GM21528 (cell line): ENCODE data around the gene FOXB1.

ENCODE experiments used
- ATAC-seq: cut with Tn5 transposase; IDR thresholded peaks from one replicate; pipeline ENCODE4 v1.9.1; 2021; ENCODE audit warnings: mild to moderate bottlenecking, moderate library complexity; ENCODE audit not compliant: unreplicated experiment, low FRiP score

Gene FOXB1

DNA sequence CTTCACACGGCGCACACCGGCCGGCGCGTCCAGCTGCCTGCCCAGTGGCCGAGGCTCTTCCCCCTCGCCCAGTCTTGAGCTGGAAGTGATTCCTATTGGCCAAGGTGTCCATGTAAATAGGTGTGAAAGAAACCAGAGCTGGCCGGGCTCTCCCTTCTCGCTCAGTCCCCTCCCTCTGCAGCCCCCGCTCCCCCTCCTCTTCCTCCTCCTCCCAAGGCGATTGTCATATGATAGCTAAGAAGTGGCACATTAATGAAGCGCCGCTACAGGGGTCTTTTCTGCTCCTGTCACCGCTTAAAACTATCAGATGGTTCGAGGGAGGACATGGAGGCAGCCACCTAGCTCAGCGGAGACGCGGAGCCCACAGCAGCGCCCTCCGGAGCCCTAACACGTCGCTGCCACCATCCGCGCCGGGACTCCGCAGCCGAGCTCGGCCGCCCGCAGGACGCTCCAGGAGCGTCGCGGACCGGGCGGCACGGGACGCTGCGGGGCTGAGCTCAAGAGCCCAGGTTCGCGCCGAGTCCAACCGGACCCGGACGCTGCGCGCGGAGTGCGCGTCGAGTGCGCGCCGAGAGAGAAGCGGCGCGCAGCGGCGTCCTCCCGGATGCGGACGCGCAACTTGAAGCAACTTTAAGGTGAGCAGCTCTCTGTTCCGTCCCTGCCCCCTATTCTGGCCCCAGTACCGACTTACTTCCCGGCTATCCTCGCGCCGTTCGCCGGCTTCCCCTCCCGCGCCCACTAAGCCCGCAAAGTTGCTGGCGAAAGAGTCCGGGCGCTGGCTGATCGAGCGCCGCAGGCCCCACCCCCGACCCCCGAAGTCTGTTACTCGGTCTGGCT is at the start of gene FOXB1:
Gene FOXB1, plus strand, starts transcription at position 303 of the 837 bp plus-strand sequence. CDS start 653 bp downstream, outside the sequence.
- no peak for ATAC-seq

DNA sequence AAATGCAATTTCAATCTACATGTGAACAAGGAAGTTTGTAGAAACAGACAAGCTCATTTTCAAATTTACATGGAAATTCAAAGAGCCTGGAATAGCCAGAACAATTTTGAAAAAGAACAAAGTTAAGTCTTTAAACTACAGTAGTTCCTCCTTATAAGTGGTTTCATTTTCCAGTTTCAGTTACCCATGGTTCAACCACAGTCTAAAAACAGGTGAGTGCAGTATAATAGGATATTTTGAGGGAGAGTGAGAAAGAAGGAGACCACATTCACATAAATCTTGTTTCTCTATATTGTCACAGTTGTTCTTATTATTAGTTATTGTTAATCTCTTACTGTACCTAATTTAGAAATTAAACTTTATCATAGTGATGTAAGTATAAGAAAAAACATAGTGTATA is 45.8 kb upstream of the FOXB1 start:
- ATAC-seq = no peak

DNA sequence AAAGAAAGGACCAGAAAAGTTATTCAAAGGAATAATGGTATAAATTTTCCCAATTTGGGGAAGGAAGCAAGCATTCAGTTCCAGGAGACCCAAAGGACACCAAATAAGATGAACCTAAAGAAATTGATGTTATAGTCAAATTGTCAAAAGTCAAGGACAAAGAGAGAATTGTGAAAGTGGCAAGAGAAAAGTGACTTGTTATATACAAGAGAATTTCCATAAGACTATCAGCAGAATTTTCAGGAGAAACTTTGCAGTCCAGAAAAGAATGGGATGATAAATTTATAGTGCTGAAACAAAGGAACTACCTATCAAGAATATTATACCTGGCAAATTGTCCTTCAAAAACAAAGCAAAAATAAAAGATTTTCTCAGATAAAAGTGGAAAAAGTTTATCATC is 43.8 kb upstream of the FOXB1 start:
- ATAC-seq = no peak

DNA sequence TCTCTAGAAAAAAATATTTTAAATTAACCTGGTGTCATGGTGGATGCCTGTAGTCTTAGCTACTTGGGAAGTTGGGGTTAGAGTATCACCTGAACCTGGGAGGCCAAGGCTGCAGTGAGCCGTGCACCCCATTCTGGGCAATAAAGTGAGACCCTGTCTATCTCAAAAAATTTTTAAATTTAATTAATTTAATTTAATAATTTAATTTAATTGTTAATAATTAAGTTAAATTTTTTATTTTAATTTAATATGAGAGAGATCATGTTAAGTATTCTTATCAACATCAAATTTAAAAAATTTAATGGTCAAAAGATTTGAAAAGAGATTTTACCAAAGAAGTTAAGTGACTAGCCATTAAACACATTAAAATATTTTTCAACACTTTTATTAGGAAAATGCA is 40.8 kb upstream of the FOXB1 start:
- no peak for ATAC-seq

DNA sequence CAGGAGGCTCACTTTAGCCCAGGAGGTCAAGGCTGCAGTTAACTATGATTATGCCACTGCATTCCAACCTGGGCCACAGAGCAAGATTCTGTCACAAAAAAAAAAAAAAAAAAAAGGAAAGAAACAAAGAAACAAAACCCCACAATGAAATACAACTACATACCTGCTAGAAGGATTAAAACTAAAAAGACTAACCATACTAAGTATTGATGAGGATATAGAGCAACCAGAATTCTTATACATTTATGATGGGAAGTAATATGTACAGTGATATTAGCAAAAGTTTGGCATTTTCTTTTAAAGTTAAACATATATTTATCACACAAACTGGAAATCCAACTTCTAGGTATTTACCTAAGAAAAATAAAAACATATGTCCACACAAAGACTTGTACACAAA is 40.2 kb upstream of the FOXB1 start:
- no peak for ATAC-seq

DNA sequence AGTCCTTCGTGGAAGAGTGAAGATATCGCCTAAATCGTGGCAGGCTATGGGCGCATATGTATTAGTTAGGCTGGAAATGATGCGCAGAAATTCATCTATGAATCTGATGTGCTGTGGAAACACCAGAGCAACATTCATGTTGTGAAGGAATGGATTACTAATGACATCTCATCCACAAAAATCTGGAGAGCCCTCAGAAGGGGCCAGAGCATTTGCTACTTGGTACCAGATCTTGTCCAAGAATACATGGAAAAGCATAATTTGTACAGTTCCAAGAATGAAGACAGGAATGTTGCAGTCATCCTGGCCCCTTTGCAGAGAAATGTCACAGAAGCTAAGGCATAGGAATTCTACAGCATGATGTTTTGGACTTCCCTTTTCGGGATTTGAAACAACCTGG is 38.4 kb upstream of the FOXB1 start:
- ATAC-seq = no peak

DNA sequence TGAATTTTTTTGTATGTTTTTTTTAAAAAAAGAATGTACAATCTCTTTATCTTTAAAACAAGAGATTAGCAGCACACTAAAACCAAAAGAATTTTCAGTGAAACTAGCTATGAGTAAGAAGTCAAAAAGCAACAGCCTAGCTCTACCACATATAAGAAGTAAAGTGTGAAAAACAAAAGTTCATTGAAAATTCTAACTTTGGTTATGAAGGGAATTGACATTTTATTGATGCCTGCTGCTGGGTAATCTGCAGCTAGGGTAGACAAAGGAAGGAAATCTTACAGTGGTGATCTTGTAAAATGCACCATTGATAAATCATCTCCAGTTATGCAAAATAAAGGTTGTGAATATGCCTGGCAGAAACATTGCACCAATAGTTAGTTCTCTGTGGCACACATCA is 37.8 kb upstream of the FOXB1 start:
- ATAC-seq = no peak

DNA sequence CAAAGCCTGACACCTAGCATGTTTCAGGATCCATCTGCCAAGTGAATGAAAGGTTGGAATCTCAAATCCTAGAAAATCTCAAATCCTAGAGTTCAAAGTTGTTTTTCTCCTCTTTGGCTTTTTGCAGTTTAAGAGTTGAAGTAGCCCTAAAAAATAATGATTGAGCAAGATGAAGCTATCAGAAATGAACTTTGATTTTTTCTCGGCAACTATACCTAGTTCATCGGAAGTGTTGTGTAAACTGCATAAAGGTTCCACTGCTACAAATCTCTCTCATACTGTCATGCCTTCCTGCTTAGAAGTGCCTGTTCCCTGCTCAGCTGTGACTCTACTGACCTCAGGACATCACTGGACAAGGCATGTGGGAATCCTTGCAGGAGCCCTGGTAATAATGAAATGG is 35.8 kb upstream of the FOXB1 start:
- ATAC-seq = no peak

DNA sequence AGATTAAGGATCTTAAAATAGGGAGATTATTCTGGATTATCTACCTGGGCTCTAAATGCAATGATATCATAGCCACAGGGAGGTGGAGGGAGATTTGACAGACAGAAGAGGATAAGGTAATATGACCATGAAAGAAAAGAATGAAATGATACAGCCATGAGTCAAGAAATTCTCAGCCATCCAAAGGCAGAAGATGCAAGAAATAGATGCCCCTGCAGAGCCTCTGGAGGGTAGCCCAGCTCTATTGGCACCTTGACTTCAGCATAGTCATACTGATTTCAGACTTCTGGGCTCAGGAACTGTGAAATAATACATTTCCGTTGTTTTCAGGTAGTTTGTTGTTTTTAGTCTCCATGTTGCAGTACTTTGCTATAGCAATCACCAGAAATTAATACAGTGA is 31.9 kb upstream of the FOXB1 start:
- ATAC-seq = no peak

DNA sequence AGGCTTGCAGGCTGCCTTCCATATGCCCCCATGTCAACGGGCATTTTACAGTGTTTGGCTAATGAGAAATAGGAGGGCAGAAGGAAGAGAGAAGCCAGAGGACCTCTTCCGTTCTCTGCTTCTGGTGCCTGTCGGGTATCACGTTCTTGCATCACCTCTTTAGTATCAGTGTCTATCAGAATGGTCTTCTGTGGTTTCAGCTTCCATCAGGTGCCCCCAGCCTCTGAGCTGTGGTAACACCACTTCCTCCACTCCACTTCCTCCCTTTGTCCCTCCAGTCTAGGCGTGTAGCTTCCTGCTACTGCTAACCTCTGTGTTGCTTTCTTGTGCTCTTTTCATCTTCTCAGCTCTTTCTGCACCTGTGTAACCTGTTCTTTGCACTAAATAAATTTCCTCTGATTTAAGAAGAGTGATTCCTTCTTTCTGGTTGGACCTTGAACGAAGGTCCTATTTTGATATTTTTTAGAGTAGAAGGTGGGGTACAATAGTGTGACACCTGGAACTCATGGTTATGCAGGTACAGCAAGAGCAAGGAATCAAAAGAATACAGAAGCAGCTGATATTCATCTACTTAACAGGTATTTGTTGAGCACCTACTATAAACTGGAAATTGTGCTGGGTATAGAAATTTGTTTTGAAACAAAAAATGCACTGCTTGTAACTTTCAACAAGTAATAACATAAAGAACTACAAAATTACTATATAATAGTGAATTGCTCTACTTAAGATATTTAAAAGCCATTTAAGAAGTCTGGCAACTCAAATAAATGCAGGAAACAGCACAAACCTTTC is 27.4 kb upstream of the FOXB1 start:
- no peak for ATAC-seq

DNA sequence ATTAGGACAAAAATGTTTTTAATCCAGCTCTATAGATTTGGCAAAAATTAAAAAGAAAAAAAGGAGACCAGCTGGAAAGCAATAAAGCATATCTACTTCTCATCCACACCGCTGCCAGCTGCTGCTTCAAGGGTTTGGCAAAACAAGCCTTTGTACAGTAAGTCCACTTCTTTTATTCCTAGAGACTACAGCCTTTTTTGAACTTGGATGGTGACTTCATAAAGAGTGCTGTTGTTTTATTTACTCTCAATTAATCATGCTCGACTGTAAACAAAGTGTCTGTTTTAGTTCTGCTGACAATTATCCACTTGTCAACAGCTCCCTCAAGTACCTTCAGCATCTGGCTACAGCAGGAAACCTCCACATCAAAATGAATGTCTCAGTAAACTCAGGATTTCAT is 12.3 kb upstream of the FOXB1 start:
- ATAC-seq = no peak

DNA sequence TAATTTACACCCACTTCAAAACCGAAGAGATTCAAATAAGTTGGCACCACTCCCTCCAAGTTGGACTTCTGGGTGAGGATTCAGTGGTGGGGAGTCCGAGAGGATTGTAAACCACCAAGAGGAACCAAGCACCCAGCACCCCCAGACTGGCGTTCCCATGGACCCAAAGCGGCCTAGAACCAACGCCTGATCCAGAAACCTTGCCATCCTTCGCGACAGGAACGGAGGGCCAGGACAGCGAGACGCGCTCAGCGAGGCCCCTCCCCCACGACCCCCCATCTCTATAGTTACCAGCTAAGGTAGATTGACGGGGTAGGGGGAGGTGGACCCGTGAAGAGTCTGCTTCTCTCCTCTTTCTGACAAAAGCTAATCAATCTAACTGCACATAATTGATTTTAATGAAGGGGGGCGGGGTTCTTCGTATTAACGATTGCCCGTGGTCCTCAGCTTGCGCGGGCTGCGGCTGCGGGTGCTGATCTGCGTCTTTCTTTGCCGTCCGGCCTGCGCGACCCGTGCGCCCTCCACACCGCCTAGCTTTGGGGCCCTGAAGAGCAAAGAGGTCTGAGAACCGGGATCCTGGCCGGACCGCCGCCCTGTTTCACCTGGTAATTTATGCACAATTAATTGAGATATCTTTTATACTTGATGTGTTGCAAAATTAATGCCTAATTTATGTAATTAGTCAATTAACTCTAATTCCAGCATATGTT is 10.9 kb upstream of the FOXB1 start:
- no peak for ATAC-seq

DNA sequence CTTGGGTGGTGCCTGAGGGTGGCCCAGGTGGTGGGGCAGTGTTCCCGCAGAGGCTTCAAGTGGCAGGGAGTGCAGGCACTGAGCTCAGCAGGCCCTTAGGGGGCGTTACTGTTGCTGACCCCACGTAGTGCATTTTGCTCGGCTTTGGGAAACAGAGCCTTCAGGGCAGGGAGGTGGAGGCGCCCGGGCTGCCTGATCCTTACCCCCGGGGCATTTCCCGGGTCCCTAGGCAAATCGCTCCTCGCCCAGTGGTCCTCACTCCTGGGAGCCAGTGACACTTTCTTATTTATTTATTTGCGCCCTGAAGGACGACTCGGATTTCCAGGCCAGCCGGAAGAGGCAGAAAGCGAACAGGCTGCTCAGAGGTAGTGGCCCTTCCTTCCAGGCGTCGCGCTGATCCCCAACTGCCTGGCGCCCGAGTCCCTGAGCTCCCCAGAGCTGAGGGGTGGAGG is 10.1 kb upstream of the FOXB1 start:
- no peak for ATAC-seq

DNA sequence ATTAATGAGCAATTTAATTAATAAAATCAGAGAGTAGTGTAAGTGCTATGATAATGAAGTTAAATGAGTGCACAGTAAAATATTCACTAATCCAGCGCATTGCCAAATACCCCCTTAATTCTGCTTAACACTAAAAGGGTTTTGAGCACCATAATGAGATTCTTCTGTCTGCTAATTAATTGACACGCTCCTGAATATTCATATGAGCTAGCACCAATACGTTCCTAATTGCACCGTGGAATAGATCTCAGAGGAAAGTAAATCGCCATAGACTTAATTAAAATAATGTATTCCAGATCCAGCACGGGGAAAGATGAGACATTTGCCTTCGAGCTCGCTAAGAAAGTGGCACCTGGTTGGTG is 9.6 kb upstream of the FOXB1 start:
- no peak for ATAC-seq

DNA sequence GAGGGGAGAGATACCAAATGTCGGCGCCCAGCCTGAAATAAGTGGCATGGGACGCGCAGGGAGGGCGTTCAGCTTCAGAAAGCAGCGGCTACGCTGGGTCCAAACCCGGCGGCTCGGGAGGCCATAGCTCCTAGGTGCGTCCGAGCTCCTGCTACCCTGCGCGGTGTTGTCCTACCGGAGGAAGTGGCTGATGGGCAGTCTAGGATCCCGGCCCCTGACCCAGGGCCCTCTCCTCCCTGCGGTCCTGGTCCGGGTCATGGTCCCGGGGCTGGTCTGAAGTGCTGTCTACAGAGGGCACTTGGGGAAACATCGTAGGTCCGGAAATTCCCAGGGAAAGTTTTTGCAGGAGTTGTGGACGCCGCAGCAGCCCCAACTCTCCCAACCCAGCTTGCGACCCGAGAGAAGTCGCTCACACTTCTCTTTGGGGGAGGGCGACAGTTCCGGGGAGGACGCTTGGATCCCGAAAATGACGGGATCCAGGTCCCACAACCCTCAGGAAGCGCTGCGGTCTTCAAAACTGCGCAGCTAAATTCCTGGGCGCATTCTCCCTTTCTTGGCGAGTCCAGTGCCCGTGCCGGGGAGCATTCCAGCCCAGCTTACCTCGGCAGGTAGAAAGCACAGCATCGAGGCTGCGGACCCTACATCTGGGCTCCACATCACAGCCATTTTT is 9.1 kb upstream of the FOXB1 start:
- no peak for ATAC-seq

DNA sequence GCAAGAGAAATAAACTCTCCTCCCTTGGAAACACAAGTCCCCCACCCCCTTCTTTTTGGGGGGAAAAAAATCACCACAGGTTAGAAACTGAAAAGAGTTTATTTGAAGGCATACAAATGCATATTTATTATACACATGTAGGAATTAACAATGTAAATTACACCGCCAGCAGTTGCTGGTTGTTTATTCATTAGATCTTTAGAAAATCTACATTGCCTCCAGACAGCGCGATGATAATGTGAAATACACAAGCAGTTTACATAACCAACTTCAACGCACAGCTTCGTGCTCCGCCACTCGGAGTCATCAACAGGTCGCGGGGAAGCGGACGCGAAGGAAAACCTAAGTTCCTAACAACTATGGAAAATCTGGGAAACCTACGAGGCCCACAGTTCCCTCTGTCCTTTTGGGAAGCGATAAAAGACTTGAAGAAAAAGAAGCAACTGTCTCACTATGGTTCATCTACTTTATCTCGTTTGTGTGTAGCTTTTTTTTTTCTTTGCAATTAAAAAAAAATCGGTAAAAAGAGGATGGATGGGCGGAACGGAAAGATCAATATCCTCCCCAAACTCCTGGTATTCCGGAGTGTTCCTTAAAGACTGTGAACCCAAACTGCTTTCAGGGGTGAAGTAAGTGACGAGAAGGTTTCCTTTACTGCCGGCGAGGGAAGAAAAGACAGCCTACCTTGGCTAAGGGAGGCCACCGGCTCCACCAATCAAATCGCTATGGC is 8.4 kb upstream of the FOXB1 start:
- ATAC-seq = no peak

DNA sequence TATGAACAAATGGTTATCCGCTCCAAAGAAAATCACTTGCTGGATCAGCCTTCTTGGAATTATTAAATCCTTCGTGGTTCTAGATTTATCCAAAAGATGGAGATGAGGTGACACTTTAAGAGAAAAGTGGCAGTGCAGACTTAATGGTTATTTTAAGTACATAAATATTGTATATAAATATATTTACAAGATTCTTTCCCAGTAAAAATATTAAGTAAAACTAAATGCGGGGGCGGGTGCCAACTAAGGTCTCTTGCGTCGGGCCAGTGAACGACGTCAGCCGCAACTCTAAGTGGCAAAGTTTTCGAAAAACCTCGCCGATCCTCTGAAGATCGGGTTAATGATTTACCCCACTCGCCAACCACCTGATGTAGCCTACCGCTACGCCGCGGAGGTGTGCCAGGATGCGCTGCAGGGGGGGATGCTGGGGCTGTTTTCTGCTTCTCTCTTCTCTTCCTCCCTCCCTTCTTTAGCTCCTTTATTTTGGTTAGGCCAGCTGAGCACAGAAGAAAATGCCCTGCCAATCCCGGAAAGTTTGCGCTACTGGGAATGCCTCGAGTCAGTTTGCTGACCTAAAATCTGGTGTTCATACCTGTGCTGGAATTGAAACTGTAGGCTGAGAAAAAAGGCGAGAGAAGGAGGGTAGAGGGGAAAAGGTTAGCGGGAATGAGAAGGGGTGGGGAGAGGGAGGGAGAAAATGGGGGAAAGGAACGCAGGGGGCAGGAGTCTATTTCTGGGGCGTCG is 7.6 kb upstream of the FOXB1 start:
- ATAC-seq = no peak

DNA sequence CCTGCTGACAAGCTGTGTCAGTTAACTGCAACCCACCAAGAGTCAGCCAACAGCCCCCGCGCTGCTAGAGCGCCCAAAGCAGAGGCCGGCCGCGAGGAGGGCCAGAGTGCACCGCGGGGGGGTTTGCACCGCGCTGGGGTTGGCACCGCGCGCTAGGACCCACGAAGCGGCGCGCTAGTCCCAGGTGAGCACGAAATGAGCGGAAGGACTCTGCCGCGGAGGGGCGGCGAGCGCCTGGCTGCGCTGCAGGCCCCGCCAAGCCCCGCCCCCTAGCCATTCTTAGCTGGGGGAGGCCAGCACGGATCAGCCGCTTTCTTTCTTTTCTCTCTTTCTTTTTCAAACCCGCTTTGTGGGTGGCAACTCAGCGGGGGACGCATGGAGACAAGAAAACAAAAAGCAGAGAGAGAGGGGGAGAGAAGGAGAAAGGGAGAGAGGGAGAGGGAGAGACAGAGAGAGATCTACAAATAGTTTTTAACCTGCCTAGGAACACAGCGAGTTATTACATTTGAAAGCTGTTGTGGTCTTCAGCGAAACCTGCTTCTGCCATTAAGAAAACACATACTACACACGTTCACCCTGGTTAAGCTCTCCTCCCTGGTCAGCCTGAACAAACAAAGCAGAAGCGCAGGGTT is 6.9 kb upstream of the FOXB1 start:
- peak; percentile 75 for ATAC-seq
